Measurements from ENCODE around the gene NIPA2.

Gene NIPA2

GRCh38 chr15:22903961-22904534 lies 65.6 kb downstream of the NIPA2 start:
- no peak for DNase-seq

DNA sequence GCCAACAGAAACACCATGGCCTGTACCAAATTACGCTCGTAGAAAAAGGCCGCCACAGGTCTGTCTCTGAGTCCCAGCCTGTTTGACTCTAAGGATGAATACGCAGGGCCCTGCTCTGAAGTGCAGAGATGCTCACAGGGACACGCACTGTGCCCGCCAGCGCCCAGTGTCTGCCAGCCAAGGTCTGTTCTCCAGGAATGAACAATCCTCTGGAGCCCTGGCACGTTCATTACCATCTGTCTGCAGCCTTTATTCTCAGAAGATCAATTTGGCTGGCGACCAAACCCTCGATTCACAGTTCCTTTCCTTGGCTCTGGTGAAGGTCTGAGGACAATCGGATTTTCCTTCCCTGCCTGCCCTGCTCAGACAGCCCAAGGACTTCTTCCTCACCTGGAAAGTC lies 66.3 kb downstream of the NIPA2 start:
- DNase-seq: no peak

DNA sequence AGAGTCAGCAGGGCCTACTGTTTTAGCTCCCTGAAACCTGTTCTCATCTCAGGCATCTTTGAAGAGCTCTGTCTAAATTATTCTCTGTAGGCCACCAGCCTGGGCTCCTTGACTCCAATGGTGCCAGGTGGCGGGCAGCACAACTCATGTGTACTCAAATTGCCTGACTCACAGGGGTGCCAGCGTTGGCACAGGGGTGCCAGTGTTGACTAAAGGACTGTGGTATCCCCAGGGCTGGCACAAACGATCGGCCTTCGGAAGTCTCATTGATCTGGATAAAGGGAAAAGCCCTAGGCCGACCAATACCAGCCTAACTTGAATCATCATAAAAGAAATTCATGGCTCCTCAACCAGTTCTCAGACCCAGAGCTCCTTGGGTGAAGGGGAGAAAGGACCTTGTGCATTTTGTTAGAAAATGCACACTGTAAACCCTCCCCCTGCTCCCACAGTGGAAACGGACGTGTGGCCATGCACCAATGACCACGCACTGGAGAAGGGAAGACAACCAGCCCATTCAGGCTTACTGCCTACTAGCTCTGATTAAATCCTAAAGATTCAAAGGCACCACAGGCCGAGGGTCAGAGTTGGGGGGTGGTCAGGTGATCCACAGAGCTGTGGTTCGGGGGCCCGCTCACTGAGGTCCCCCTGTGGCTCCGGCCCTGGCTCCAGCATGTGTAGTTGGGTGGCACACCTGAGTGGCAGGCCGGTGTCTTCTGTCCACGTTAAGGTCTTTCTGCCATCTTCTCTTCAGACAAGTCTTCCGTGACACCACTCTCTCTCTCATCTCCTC lies 68.9 kb downstream of the NIPA2 start:
- DNase-seq: no peak

DNA sequence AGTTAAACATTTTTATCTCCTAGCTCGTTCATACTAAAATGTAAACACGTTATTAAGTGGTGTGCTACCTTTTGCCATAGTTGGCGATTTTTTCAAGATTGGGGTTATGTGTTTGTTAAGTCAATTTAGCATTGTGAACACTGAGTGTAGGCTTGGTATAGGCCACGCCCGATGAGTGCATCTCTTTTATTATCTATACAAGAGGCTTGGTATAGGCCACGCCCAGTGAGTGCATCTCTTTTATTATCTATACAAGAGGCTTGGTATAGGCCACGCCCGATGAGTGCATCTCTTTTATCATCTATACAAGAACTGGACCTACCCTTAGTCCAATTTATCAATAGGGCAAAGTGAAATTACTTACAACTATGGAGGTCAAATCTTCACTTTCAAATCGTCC lies 70.4 kb downstream of the NIPA2 start:
- DNase-seq: no peak

- DNase-seq: no peak
Observed at GRCh38 chr15:22911306-22911705, 72.8 kb downstream of the NIPA2 start.

GRCh38 chr15:22912256-22912655 lies 73.8 kb downstream of the NIPA2 start:
- DNase-seq: no peak

GRCh38 chr15:22913646-22914380 lies 75.3 kb downstream of the NIPA2 start:
- no peak for DNase-seq

DNA sequence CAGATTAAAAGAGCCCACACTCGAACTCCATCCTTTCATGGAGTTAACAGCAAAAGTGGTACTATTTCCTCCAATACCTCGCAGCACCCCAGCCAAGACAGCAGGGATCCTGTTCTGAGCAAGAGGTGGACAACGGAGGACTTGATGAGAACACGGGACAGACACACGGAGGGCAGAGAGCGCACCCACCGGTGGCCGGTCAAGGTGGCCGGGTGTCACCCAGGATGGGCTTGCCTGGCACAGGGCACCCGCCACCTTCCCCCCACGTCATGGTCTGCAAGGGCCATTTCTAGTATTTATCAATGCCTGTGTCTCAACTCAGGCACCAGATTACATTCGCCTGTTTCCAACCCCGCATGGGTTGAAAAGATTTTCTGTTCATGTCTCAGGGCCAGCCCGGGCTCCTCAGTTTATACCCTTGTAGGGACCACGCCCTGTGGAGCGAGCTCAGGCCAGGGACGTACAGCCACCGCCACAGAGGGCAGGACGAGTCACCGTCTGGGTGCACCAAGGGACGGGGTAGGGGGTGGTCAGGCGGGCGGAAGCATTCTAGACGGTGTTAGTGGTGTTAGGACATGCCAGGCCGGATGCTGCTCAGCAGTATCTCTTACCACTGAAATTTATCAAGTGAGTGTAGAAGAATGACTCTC lies 77.5 kb downstream of the NIPA2 start:
- DNase-seq: no peak

- DNase-seq: no peak
Observed at GRCh38 chr15:22916606-22917350, 78.3 kb downstream of the NIPA2 start.

- DNase-seq: no peak
Observed at GRCh38 chr15:22917556-22917955, 79.1 kb downstream of the NIPA2 start.

All from CD4-positive, alpha-beta T cell treated with Interferon alpha-2 for 1 hour (primary cell).